Stimulated activated CD4-positive, alpha-beta T cell treated with anti-CD3 and anti-CD28 coated beads, Interleukin-2, amount 100 ng/mL, for 48 hours (primary cell): Measurements from ENCODE around the gene PI4K2B.
"Not testable (repeated sequence)": the region's sequence is repeated elsewhere in the genome, so short reads cannot be mapped to it uniquely, and the experiment has no call there.

Experiments used
- DNase-seq, 2 donors: peaks; one replicate each; pipeline ENCODE4 v3.0.0-alpha.2; 2020

The PI4K2B gene

DNA sequence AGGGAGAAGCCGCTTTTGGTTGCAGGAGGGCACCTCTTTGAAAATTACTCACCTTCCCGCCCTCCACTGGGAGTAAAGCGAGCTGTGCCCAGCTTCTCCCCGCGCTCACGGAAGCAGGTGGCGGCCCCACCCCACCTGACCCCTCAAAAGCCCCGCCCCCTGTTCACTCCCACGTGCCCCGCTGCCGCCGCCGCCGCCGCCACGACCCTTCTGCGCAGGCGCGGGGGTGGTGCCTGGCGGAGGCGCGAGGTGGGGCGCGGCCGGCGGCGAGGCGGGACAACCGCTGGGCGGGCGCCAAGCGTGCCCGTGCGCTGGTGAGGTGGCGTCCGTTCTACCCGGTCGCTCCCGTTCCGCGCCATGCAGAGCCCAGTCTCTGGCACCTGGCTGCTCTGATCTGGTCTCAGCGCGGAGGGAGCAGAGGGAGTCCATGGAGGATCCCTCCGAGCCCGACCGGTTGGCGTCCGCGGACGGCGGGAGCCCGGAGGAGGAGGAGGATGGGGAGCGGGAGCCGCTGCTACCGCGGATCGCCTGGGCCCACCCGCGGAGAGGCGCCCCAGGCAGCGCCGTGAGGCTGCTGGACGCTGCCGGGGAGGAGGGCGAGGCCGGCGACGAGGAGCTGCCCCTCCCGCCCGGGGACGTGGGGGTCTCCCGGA is at the start of gene PI4K2B:
TSS of gene PI4K2B (plus strand) at position 297 of the 653 bp plus-strand sequence. CDS start at position 428, 131 bp downstream.
- peak; percentile 93 to 96 for DNase-seq

- DNase-seq = no peak
These were observed 49.8 kb upstream of the PI4K2B start for GRCh38 chr4:25184056-25184455.

DNA sequence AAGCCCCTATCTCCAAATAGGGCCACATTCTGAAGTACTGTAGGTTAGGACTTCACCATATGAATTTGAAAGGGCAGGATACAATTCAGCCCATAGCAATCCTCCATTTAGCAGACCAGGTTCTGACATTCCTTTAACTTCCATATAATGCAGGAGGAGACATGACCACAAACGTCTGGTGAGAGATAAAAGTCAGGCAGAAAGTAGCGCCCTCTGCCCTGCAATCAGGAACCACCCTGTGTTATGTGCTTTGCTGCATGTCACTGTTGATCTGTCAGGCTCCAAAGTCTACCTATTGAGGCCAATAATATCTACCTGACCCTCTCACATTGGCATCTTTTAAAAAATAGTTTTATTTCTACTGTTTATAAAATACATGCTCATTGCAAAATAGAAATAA is 43.4 kb upstream of the PI4K2B start:
- DNase-seq = no peak

DNA sequence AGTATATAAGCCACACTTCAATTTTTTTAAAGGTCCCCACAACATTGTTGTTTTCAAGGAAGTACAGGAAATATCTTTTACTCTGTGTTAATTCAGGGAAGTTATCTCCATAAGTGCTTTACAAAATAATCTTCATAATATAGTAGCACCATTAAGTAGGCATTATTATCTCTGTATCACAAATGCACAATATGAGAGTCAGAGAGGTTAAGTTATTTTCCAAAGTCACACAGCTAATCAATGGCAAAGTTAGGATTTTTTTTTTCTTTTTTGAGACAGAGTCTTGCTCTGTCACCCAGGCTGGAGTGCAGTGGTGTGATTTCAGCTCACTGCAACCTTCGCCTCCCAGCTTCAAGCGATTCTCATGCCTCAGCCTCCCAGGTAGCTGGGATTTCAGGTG is 35.1 kb upstream of the PI4K2B start:
- DNase-seq = no peak

DNA sequence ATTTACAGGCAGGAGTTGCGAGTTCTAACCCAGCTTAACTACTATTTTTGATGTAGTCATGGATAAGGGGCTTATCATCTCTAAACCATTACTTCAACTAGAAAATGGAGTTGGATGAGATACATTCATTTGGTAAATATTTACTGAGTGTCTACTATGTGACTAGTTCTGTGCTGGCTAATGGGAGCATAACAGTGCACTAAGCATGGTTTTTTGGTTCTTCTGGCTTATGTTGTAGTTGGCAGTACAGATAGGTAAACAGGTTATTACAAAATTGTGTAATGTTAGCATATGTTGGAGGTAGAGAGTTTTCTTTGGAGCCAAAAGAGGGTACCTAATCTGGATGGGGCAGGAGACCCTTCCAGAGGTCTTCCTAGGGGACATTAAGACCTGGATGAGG is 25.8 kb upstream of the PI4K2B start:
- no peak for DNase-seq

DNA sequence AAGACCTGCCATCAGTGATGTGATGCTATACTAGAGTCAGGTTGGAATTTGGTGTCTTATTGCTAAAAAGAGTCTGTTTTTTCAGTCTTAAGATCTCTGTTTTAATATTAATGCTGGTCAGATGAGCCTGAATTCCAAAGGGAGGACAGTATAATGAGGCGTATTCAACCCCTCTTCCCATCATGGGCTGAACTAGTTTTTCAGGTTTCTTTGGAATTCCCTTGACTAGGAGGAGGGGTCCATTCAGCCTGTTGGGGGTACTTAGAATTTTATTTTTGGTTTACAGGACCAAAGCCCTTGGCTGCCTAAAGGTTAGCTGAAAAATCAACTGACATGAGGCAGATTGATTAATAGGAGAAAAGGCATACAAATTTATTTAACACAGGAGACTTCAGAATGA is 24.1 kb upstream of the PI4K2B start:
- no peak for DNase-seq

GRCh38 chr4:25211721-25212120 is 22.1 kb upstream of the PI4K2B start:
- no peak for DNase-seq

DNA sequence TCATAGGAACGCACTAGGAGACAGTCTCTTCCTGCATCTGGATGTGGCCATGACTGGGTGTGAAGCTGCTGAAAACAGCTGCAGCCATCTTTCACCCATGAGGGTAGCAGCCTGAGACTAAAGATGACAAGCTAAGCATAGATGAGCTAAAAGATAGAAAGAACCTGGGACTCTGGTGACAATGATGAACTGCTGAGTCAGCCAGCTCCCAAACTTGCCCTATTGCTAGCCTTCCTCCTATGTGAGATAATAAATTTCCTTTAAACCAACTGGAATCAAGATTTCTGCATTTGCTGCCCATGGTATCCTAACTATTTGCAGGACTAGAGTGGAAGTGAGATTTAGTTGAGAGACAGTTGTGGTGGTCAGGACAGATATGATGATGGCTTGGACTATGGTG is 21.0 kb upstream of the PI4K2B start:
- no peak for DNase-seq

GRCh38 chr4:25213347-25213979 is 20.4 kb upstream of the PI4K2B start:
- no peak for DNase-seq

DNA sequence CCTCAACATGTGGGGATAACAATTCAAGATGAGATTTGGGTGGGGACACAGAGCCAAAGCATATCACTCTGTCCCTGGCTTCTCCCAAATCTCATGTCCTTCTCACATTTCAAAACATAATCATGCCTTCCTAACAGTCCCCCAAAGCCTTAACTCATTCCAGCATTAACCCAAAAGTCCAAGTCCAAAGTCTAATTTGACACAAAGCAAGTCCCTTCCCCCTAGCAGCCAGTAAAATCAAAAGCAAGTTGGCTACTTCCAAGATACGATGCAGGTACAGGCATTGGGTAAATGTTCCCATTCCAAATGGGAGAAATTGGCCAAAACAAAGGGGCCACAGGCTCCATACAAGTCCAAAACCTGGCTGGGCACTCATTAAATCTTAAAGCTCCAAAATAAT is 19.1 kb upstream of the PI4K2B start:
- DNase-seq = not testable (repeated sequence)

DNA sequence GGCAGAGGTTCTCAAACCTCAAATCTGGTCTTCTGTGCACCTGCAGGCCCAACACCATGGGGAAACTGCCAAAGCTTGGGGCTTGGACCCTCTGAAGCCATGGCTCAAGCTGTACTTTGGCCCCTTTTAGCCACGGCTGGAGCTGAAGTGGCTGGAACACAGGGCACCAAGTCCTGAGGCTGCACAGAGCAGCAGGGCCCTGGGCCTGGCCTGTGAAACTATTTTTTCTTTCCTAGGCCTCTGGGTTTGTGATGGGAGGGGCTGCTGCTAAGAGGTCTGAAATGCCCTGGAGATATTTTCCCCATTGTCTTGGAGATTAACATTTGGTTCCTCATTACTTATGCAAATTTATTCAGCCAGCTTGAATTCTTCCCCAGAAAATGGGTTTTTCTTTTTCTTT is 18.3 kb upstream of the PI4K2B start:
- no peak for DNase-seq

- DNase-seq = no peak
These were observed 12.5 kb upstream of the PI4K2B start for GRCh38 chr4:25221377-25221776.

DNA sequence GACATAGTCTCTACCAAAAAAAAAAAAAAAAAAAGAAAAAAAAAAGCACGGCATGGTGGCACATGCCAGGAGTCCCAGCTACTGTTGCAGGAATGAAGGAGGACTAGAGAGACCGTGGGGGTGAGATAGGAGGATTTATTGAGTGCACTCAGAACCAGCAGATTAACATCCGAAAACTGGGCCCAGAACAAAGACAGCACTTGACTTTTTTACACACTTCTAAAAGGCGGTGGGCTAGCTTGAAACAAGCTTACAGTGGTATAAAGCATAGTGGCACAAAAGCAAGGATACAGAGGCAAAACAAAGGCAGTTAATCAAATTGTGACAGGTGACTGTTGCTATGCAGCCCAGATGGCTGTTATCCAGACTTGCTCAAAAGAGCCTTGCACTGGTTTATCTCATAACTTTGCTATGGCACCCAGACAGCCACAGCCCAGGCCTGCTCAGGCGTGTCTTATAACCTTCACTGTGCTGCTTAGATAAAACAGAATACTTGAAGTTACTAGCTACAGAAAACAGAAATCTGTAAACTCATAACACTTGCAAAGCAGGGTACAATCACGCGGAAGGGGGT is 9.9 kb upstream of the PI4K2B start:
- DNase-seq = no peak

DNA sequence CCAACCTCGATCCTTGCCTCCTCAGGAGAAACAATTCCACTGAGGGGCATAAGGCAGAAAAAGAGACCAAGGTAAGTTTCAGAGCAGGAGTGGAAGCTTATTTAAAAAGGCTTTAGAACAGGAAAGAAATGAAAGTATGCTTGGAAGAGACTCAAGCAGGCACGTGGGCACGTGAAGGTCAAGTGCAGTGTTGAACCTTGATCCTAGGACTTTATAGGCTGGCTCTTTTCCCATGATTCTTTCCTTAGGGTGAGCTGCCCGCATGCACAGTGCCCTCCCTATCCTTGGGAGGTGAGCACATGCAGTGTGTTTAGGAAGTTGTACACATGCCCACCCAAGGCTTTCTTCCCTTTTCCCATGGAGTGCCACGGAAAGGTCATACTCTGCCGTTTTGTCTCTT is 4.0 kb upstream of the PI4K2B start:
- no peak for DNase-seq

- DNase-seq = no peak
These were observed 639 bp upstream of the PI4K2B start for GRCh38 chr4:25233194-25233593.

DNA sequence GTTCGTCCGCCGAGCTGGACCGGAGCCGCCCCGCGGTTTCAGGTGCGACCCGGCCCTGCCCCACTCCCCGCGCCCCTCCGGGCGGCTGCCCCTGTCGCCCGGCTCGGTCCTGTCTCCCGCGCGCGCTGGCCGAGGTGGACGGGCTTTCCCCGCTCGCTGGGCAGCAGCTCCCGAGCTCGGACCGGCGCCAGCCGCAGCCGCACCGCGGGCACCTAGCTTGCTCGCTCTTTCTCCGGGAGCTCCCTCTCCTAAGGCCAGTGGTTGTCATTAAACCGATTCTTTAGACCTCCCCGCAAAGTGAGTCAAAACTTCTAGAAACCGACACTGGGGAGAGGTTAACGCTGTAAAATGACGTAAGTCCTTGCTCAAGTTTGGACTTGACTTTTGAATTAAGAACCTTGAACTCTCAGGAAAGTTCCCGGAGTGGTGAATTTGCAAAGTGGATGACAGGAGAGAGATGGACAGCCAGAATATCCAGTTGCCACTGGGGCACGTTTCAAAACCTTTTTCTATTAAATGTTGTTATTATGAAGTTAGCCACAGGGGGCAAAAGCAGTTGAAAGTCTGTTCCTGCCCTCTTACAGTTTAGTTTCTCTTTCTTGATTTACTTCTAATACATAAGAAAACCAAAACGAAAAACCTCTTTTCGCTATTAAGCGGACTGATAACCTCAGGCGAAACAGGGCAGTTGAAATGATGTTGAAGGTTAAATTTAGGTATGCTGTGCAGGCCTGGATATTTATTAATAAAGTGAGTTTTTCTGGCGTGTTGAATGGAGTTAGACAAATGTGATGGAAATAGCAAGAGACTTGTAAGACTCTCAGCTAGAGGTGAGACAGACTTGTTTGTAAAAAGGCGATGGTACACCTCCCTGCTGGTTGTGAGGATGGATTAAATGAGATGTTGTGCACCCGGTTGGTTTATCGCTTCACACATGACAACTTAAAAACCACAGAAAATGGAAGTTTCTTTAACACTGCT is 847 bp downstream of the PI4K2B start:
- DNase-seq = peak; percentile 29 to 31

GRCh38 chr4:25235401-25235800 is 1.6 kb downstream of the PI4K2B start:
- no peak for DNase-seq

DNA sequence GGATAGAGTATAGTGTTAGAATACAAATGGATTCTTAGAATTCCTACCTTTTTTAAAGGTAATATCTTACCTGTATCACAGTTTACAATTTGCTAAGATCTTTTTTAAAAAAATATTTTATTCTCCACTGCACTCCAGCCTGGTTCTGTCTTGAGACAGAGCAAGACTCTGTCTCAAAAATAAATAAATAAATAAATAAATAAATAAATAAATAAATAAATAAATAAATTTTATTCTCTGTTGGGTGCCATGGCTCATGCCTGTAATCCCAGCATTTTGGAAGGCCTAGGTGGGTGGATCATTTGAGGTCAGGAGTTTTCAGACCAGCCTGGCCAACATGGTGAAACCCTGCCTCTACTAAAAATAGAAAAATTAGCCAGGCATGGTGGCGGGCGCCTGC is 2.2 kb downstream of the PI4K2B start:
- not testable (repeated sequence) for DNase-seq

DNA sequence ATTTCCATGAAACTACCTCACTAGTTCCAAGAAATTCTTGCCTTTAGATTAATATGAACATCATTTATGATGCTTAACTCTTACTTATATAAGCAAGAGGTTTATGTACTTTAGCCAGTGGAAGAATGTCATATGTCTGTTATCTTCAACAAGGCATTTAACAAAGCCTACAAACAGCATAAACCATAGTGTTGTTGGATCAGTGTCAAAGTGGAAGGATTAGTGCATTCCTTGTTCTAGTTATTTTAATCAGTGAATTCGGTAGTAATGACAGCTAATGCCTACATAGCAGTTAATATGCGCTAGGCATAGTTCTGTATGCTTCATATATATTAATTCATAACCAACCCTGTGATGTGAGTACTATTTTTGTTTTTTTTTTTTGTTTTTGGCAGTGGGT is 3.1 kb downstream of the PI4K2B start:
- DNase-seq = no peak

- no peak for DNase-seq
These were observed 4.2 kb downstream of the PI4K2B start for GRCh38 chr4:25238052-25238451.

- not testable (repeated sequence) for DNase-seq
These were observed 5.7 kb downstream of the PI4K2B start for GRCh38 chr4:25239528-25239927.

DNA sequence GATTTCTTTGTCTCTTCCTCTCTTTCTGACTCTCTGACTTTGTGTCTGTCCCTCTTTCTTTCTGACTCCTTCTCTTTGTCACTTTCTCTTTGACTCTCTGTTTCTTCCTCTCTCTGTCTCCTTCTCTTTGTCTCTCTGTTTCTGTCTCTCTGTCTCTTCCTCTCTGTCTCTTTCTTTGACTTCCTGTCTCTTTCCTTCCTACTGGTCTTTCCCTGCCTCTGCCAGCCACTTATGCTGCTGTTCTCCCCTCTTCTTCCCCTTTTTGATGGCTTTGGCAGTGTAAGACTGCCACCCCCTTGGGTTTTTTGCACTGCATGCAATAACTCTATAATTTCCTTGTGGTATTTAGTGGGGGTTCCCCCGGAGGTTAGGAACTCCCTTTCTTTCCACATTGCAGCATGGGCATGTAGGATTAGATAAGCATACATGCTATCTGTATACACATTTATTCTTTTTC is 6.9 kb downstream of the PI4K2B start:
- peak in 1 of 2 donors; percentile 7 for DNase-seq

GRCh38 chr4:25242195-25242594 is 8.4 kb downstream of the PI4K2B start:
- DNase-seq = not testable (repeated sequence)
